WTC11 (cell line): ENCODE results near the gene IL10RB. TPM values are rescaled to one million over a fixed set of nuclear protein-coding genes. Genes with fewer than 3 reads are reported as not detected.

Experiments used
- ATAC-seq: fragments of 200-7000 bp; cut with Tn5 transposase; 2 replicates; pipeline ENCODE4 v1.10.0; 2021; ENCODE audit warnings: mild to moderate bottlenecking, moderate library complexity
- CTCF ChIA-PET: fragments of 300-600 bp; sonication (Branson Sonifier 250); formaldehyde crosslinking; loops from one replicate; lab custom pipeline; 2021; ENCODE audit warnings: antibody characterized with exemption; lab: Charles Lee
- POLR2A ChIA-PET: fragments of 350-600 bp; sonication (Branson Sonifier 250); formaldehyde crosslinking; loops from one replicate; lab custom pipeline; 2021; ENCODE audit warnings: antibody characterized with exemption; lab: Charles Lee
- DNase-seq: peaks from one replicate; pipeline ENCODE4 v3.0.0; 2021; ENCODE audit warnings: low spot score
- H3K27ac Mint-ChIP-seq: 2 replicates; pipeline ENCODE4 v1.8.0; 2021; ENCODE audit warnings: mixed read lengths
- H3K27me3 Mint-ChIP-seq: 2 replicates; pipeline ENCODE4 v1.8.0; 2021; ENCODE audit warnings: low read depth, mild to moderate bottlenecking, moderate library complexity, mixed read lengths
- H3K36me3 Mint-ChIP-seq: 2 replicates; pipeline ENCODE4 v1.8.0; 2021; ENCODE audit warnings: mixed read lengths
- H3K4me1 Mint-ChIP-seq: 2 replicates; pipeline ENCODE4 v1.8.0; 2022; ENCODE audit warnings: mixed read lengths
- H3K4me3 Mint-ChIP-seq: 2 replicates; pipeline ENCODE4 v1.8.0; 2021; ENCODE audit warnings: mild to moderate bottlenecking, moderate library complexity, mixed read lengths
- H3K9me3 Mint-ChIP-seq: 2 replicates; pipeline ENCODE4 v1.8.0; 2021; ENCODE audit warnings: mixed read lengths
- CBFB ChIP-seq: sonication (generic); formaldehyde crosslinking; IDR thresholded peaks from 2 replicates; pipeline ENCODE4 v1.8.1; 2022; ENCODE audit warnings: mild to moderate bottlenecking, low read depth, missing genetic modification reagents
- ELF4 ChIP-seq: sonication (generic); formaldehyde crosslinking; IDR thresholded peaks from 2 replicates; pipeline ENCODE4 v1.8.1; 2022; ENCODE audit warnings: low read depth, mild to moderate bottlenecking, moderate library complexity, missing genetic modification reagents
- FOXP1 ChIP-seq: sonication (generic); formaldehyde crosslinking; IDR thresholded peaks from 2 replicates; pipeline ENCODE4 v1.8.0; 2022; ENCODE audit warnings: missing genetic modification reagents, mild to moderate bottlenecking, moderate library complexity, borderline replicate concordance
- GTF2I ChIP-seq: fragments of 250-450 bp; sonication (Bioruptor Pico); conservative IDR thresholded peaks from 2 replicates; pipeline ENCODE4 v1.4.0; 2021; ENCODE audit warnings: mild to moderate bottlenecking
- NR1H2 ChIP-seq: sonication (generic); formaldehyde crosslinking; IDR thresholded peaks from 2 replicates; pipeline ENCODE4 v1.9.0; 2021; ENCODE audit warnings: mild to moderate bottlenecking, moderate library complexity, missing genetic modification reagents
- PRRX2 ChIP-seq: fragments of 250-450 bp; sonication (Bioruptor Pico); IDR thresholded peaks from 2 replicates; pipeline ENCODE4 v1.8.0; 2021; ENCODE audit warnings: mild to moderate bottlenecking
- SMAD3 ChIP-seq: sonication (generic); formaldehyde crosslinking; IDR thresholded peaks from 2 replicates; pipeline ENCODE4 v1.8.0; 2022; ENCODE audit warnings: missing genetic modification reagents, mild to moderate bottlenecking, borderline replicate concordance
- SOX15 ChIP-seq: fragments of 250-450 bp; sonication (Bioruptor Pico); IDR thresholded peaks from 2 replicates; pipeline ENCODE4 v1.9.0; 2021; ENCODE audit warnings: mild to moderate bottlenecking
- TEAD4 ChIP-seq: sonication (generic); formaldehyde crosslinking; IDR thresholded peaks from 2 replicates; pipeline ENCODE4 v1.8.0; 2022; ENCODE audit warnings: mild to moderate bottlenecking, missing genetic modification reagents
- TP53 ChIP-seq: sonication (generic); formaldehyde crosslinking; IDR thresholded peaks from 2 replicates; pipeline ENCODE4 v1.8.1; 2023; ENCODE audit warnings: mild to moderate bottlenecking, missing genetic modification reagents
- ZNF263 ChIP-seq: sonication (generic); formaldehyde crosslinking; IDR thresholded peaks from 2 replicates; pipeline ENCODE4 v1.8.1; 2022; ENCODE audit warnings: low read depth, mild to moderate bottlenecking, moderate library complexity, missing genetic modification reagents
- ZNF423 ChIP-seq: fragments of 250-450 bp; sonication (Bioruptor Pico); IDR thresholded peaks from 2 replicates; pipeline ENCODE4 v2.1.2; 2022; ENCODE audit warnings: mild to moderate bottlenecking, moderate library complexity
- total RNA-seq: library from RNA; stranded (reverse); gene quantifications from 3 replicates; pipeline ENCODE4 v1.2.3, GENCODE V29; 2021
- TF ChIP-seq, protein P1 (sequence below): fragments of 250-450 bp; sonication (Bioruptor Pico); IDR thresholded peaks from 2 replicates; pipeline ENCODE4 v1.8.0; 2021; ENCODE audit warnings: mild to moderate bottlenecking
- TF ChIP-seq, protein P2 (sequence below): fragments of 250-450 bp; sonication (Bioruptor Pico); IDR thresholded peaks from 2 replicates; pipeline ENCODE4 v1.9.0; 2021; ENCODE audit warnings: mild to moderate bottlenecking, borderline replicate concordance
- TF ChIP-seq, protein P3 (sequence below): sonication (generic); formaldehyde crosslinking; IDR thresholded peaks from 2 replicates; pipeline ENCODE4 v1.8.0; 2022; ENCODE audit warnings: mild to moderate bottlenecking, missing genetic modification reagents
- TF ChIP-seq, protein P4 (sequence below): sonication (generic); formaldehyde crosslinking; conservative IDR thresholded peaks from 2 replicates; pipeline ENCODE4 v1.8.1; 2023; ENCODE audit warnings: mild to moderate bottlenecking, low read depth, missing genetic modification reagents, moderate library complexity
- TF ChIP-seq, protein P5 (sequence below): fragments of 250-450 bp; sonication (Bioruptor Pico); IDR thresholded peaks from 2 replicates; pipeline ENCODE4 v1.9.0; 2021; ENCODE audit warnings: moderate library complexity, mild to moderate bottlenecking, inconsistent platforms, borderline replicate concordance
- TF ChIP-seq, protein P6 (sequence below): sonication (generic); formaldehyde crosslinking; IDR thresholded peaks from 2 replicates; pipeline ENCODE4 v1.8.0; 2022; ENCODE audit warnings: mild to moderate bottlenecking, missing genetic modification reagents
- TF ChIP-seq, protein P7 (sequence below): fragments of 250-450 bp; sonication (Bioruptor Pico); IDR thresholded peaks from 2 replicates; pipeline ENCODE4 v2.1.2; 2022; ENCODE audit warnings: mild to moderate bottlenecking, moderate library complexity
- TF ChIP-seq, protein P8 (sequence below): sonication (generic); formaldehyde crosslinking; IDR thresholded peaks from 2 replicates; pipeline ENCODE4 v1.8.1; 2023; ENCODE audit warnings: mild to moderate bottlenecking, moderate library complexity, missing genetic modification reagents

IL10RB gene
- total RNA-seq, 1 experiment from 2014 or later, result 3.7 TPM

DNA sequence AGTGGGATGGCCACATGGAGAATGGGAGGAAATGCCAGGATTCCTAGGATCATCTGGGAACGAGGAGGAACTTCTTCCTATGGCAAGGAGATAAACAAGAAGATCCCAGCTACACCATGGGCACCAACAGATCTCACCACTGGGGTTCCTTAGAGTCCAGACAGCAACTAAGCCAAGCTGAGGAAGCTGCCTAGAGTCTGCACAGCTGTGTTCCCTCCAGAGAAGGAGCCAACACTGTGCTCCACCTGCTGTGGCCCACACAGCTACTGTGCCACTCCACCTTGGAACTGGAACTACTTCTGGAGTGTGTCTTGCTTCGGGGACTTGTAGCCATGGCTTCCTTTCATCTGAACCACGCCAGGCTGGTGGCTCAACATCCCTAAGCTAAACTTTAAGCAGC, 64.6 kb downstream of the IL10RB start:
- no peaks in the 10 kb centered on the region for H3K27me3 Mint-ChIP-seq
- no peak for ATAC-seq
- ChIA-PET POLR2A (no interaction called here), CTCF (interaction anchor here (0.6 to 1.9 kb wide), 2 partner anchors 31 to 114 kb away, joined by 3 to 10 read pairs; no protein-coding TSS in a partner anchor)
- H3K9me3 Mint-ChIP-seq, result peaks cover 21% of the 10 kb centered on the region
- H3K36me3 Mint-ChIP-seq, result peaks cover 35% of the 10 kb centered on the region
- TF ChIP-seq, protein P1, sequence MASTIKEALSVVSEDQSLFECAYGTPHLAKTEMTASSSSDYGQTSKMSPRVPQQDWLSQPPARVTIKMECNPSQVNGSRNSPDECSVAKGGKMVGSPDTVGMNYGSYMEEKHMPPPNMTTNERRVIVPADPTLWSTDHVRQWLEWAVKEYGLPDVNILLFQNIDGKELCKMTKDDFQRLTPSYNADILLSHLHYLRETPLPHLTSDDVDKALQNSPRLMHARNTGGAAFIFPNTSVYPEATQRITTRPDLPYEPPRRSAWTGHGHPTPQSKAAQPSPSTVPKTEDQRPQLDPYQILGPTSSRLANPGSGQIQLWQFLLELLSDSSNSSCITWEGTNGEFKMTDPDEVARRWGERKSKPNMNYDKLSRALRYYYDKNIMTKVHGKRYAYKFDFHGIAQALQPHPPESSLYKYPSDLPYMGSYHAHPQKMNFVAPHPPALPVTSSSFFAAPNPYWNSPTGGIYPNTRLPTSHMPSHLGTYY (CRISPR knock-in tag), result no peak
- TF ChIP-seq, protein P2, sequence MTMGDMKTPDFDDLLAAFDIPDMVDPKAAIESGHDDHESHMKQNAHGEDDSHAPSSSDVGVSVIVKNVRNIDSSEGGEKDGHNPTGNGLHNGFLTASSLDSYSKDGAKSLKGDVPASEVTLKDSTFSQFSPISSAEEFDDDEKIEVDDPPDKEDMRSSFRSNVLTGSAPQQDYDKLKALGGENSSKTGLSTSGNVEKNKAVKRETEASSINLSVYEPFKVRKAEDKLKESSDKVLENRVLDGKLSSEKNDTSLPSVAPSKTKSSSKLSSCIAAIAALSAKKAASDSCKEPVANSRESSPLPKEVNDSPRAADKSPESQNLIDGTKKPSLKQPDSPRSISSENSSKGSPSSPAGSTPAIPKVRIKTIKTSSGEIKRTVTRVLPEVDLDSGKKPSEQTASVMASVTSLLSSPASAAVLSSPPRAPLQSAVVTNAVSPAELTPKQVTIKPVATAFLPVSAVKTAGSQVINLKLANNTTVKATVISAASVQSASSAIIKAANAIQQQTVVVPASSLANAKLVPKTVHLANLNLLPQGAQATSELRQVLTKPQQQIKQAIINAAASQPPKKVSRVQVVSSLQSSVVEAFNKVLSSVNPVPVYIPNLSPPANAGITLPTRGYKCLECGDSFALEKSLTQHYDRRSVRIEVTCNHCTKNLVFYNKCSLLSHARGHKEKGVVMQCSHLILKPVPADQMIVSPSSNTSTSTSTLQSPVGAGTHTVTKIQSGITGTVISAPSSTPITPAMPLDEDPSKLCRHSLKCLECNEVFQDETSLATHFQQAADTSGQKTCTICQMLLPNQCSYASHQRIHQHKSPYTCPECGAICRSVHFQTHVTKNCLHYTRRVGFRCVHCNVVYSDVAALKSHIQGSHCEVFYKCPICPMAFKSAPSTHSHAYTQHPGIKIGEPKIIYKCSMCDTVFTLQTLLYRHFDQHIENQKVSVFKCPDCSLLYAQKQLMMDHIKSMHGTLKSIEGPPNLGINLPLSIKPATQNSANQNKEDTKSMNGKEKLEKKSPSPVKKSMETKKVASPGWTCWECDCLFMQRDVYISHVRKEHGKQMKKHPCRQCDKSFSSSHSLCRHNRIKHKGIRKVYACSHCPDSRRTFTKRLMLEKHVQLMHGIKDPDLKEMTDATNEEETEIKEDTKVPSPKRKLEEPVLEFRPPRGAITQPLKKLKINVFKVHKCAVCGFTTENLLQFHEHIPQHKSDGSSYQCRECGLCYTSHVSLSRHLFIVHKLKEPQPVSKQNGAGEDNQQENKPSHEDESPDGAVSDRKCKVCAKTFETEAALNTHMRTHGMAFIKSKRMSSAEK, result no peak
- TF ChIP-seq, protein P3, sequence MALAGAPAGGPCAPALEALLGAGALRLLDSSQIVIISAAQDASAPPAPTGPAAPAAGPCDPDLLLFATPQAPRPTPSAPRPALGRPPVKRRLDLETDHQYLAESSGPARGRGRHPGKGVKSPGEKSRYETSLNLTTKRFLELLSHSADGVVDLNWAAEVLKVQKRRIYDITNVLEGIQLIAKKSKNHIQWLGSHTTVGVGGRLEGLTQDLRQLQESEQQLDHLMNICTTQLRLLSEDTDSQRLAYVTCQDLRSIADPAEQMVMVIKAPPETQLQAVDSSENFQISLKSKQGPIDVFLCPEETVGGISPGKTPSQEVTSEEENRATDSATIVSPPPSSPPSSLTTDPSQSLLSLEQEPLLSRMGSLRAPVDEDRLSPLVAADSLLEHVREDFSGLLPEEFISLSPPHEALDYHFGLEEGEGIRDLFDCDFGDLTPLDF (CRISPR knock-in tag), result no peak
- TF ChIP-seq NR1H2 (CRISPR knock-in tag), result no peak
- no peak for TF ChIP-seq ZNF423 (CRISPR knock-in tag)
- H3K4me3 Mint-ChIP-seq, result no peak overlapping the region
- H3K4me1 Mint-ChIP-seq, result no peaks in the 10 kb centered on the region
- no peak overlapping the region for H3K27ac Mint-ChIP-seq
- no peak for DNase-seq

DNA sequence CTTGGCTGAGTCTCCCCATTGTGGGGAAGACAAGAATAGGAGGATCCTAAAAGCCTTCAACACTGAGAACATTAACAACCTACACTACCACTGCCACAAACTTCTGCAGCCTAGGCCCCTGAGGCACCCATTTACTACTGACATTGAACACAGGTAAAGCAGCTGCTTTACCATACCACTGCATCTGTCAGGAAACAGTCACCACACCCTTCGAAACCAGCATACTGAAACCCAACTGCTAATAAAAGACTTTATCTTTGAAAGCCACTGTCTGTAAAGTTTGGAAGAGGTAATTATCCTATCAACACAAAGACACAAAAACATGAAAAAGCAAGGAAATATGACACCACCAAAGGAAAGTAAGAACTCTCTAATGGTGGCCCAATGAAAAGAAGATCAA, 66.0 kb downstream of the IL10RB start:
- H3K27me3 Mint-ChIP-seq, result no peaks in the 10 kb centered on the region
- DNase-seq, result no peak
- H3K36me3 Mint-ChIP-seq, result peaks cover 35% of the 10 kb centered on the region
- H3K27ac Mint-ChIP-seq, result no peak overlapping the region
- ATAC-seq, result no peak
- TF ChIP-seq, protein P4, sequence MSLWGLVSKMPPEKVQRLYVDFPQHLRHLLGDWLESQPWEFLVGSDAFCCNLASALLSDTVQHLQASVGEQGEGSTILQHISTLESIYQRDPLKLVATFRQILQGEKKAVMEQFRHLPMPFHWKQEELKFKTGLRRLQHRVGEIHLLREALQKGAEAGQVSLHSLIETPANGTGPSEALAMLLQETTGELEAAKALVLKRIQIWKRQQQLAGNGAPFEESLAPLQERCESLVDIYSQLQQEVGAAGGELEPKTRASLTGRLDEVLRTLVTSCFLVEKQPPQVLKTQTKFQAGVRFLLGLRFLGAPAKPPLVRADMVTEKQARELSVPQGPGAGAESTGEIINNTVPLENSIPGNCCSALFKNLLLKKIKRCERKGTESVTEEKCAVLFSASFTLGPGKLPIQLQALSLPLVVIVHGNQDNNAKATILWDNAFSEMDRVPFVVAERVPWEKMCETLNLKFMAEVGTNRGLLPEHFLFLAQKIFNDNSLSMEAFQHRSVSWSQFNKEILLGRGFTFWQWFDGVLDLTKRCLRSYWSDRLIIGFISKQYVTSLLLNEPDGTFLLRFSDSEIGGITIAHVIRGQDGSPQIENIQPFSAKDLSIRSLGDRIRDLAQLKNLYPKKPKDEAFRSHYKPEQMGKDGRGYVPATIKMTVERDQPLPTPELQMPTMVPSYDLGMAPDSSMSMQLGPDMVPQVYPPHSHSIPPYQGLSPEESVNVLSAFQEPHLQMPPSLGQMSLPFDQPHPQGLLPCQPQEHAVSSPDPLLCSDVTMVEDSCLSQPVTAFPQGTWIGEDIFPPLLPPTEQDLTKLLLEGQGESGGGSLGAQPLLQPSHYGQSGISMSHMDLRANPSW (CRISPR knock-in tag), result no peak
- TF ChIP-seq ELF4 (no peak), ZNF263 (CRISPR knock-in tag) (no peak), CBFB (CRISPR knock-in tag) (no peak), PRRX2 (CRISPR knock-in tag) (no peak), GTF2I (CRISPR knock-in tag) (no peak), TEAD4 (no peak), FOXP1 (CRISPR knock-in tag) (no peak), SOX15 (CRISPR knock-in tag) (no peak), TP53 (CRISPR knock-in tag) (no peak), SMAD3 (CRISPR knock-in tag) (no peak)
- TF ChIP-seq, protein P5, sequence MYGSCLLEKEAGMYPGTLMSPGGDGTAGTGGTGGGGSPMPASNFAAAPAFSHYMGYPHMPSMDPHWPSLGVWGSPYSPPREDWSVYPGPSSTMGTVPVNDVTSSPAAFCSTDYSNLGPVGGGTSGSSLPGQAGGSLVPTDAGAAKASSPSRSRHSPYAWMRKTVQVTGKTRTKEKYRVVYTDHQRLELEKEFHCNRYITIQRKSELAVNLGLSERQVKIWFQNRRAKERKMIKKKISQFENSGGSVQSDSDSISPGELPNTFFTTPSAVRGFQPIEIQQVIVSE (CRISPR knock-in tag), result no peak
- TF ChIP-seq, protein P6, sequence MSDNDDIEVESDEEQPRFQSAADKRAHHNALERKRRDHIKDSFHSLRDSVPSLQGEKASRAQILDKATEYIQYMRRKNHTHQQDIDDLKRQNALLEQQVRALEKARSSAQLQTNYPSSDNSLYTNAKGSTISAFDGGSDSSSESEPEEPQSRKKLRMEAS (CRISPR knock-in tag), result no peak
- TF ChIP-seq, protein P7, sequence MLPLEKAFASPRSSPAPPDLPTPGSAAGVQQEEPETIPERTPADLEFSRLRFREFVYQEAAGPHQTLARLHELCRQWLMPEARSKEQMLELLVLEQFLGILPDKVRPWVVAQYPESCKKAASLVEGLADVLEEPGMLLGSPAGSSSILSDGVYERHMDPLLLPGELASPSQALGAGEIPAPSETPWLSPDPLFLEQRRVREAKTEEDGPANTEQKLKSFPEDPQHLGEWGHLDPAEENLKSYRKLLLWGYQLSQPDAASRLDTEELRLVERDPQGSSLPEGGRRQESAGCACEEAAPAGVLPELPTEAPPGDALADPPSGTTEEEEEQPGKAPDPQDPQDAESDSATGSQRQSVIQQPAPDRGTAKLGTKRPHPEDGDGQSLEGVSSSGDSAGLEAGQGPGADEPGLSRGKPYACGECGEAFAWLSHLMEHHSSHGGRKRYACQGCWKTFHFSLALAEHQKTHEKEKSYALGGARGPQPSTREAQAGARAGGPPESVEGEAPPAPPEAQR (CRISPR knock-in tag), result no peak
- TF ChIP-seq, protein P8, sequence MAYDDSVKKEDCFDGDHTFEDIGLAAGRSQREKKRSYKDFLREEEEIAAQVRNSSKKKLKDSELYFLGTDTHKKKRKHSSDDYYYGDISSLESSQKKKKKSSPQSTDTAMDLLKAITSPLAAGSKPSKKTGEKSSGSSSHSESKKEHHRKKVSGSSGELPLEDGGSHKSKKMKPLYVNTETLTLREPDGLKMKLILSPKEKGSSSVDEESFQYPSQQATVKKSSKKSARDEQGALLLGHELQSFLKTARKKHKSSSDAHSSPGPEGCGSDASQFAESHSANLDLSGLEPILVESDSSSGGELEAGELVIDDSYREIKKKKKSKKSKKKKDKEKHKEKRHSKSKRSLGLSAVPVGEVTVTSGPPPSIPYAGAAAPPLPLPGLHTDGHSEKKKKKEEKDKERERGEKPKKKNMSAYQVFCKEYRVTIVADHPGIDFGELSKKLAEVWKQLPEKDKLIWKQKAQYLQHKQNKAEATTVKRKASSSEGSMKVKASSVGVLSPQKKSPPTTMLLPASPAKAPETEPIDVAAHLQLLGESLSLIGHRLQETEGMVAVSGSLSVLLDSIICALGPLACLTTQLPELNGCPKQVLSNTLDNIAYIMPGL (CRISPR knock-in tag), result no peak
- no peak overlapping the region for H3K4me3 Mint-ChIP-seq
- ChIA-PET CTCF (interaction anchor here (1.9 kb wide), 1 partner anchor 29 kb away, joined by 10 read pairs; no protein-coding TSS in a partner anchor), POLR2A (no interaction called here)
- peaks cover 21% of the 10 kb centered on the region for H3K9me3 Mint-ChIP-seq
- H3K4me1 Mint-ChIP-seq, result no peaks in the 10 kb centered on the region
